OCI-LY1 (cell line): ENCODE measurements around the gene IMPA2.

ENCODE experiments used
- CTCF ChIP-seq: fragments of 200-600 bp; sonication (generic), shearing (Covaris generic); IDR thresholded peaks from 2 replicates; pipeline ENCODE4 v1.5.1; 2017; ENCODE audit warnings: mild to moderate bottlenecking, antibody characterized with exemption, low read length, moderate library complexity, mixed read lengths
- EZH2 ChIP-seq: fragments of 200-600 bp; sonication (generic), shearing (Covaris generic); IDR thresholded peaks from 2 replicates; pipeline ENCODE4 v1.8.0; 2017; ENCODE audit warnings: borderline replicate concordance, mixed run types, mild to moderate bottlenecking, antibody characterized with exemption, low read length, moderate library complexity, mixed read lengths

GRCh38 chr18:11993264-11993916 is 12.1 kb downstream of the IMPA2 start:
- TF ChIP-seq CTCF = no peak
- no peak for TF ChIP-seq EZH2
